ENCODE results near the gene TEX53.

Gene TEX53

GRCh38 chr9:114694146-114694545 lies 36.5 kb upstream of the TEX53 start:
- H3K27ac ChIP-seq, result no peak overlapping the region
- TF ChIP-seq, protein P1, sequence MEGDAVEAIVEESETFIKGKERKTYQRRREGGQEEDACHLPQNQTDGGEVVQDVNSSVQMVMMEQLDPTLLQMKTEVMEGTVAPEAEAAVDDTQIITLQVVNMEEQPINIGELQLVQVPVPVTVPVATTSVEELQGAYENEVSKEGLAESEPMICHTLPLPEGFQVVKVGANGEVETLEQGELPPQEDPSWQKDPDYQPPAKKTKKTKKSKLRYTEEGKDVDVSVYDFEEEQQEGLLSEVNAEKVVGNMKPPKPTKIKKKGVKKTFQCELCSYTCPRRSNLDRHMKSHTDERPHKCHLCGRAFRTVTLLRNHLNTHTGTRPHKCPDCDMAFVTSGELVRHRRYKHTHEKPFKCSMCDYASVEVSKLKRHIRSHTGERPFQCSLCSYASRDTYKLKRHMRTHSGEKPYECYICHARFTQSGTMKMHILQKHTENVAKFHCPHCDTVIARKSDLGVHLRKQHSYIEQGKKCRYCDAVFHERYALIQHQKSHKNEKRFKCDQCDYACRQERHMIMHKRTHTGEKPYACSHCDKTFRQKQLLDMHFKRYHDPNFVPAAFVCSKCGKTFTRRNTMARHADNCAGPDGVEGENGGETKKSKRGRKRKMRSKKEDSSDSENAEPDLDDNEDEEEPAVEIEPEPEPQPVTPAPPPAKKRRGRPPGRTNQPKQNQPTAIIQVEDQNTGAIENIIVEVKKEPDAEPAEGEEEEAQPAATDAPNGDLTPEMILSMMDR (conservative IDR thresholded peaks at IDR 0.05), result no peak
- TF ChIP-seq ZFX (IDR thresholded peaks at IDR 0.05), result no peak

DNA sequence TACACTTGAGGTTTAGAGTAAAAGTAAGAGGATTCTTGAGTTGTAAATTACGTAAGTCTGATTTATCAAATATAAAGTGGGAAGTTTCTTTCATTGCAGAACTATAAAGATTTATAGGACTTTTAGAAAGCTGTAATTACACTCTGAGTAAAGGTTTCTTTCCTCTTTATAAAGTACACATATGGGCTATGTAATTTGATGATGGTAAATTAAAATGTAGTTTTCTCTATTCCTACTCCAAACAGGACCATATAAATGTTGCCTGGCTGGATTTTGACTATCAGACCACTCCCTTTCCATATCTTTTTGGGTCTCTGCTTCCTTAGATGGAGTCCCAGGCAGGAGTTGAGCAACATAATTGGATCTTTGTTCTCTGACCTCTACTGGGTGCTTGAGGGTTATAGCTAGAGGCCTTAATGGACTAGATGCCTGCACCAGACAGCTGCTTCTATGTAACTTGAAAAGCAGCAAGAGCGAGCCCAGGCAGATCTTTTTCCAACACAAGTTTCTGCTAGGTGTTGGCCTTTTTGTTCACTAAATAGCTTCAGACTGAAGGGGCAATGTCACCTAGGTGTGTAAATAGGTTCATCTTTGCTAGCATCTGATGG lies 35.7 kb upstream of the TEX53 start:
- H3K27ac ChIP-seq, result no peak overlapping the region
- TF ChIP-seq, protein P1 (conservative IDR thresholded peaks at IDR 0.05), result no peak
- TF ChIP-seq ZFX (IDR thresholded peaks at IDR 0.05), result no peak

DNA sequence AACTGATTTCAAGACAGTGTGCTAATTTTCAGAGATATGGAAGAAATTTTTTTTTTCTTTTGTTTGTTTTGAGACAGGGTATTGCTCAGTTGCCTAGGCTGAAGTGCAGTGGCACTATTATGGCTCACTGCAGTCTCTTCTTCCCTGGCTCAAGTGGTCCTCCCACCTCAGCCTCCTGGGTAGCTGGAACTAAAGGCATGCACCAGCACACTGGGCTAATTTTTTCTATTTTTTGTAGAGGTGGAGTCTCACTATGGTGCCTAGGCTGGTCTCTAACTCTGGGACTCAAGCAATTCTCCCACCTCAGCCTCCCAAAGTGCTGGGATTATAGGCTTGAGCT lies 34.3 kb upstream of the TEX53 start:
- H3K27ac ChIP-seq, result no peak overlapping the region
- TF ChIP-seq, protein P1 (conservative IDR thresholded peaks at IDR 0.05), result no peak
- TF ChIP-seq ZFX (IDR thresholded peaks at IDR 0.05), result no peak

GRCh38 chr9:114691046-114691955 lies 33.7 kb upstream of the TEX53 start:
- no peak for TF ChIP-seq ZFX (IDR thresholded peaks at IDR 0.05)
- TF ChIP-seq, protein P1 (conservative IDR thresholded peaks at IDR 0.05), result no peak
- no peak overlapping the region for H3K27ac ChIP-seq

DNA sequence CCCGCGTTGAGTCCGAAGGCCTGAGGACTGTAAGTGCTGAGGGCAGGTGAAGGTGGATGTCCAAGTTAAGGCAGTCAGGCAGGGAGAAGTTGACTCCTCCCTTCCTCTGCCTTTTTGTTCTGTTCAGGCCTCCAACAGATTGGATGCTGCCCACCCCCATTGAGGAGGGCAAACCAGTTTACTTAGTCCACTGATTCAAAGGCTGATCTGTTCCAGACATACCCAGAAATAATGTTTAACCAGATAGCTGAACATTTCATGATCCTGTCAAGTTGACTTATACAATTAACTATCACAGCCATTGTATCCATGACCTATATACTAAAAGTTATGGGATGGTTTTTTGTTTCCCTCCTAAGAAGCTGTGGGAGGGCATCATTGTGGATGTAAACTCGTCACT lies 32.7 kb upstream of the TEX53 start:
- TF ChIP-seq, protein P1 (conservative IDR thresholded peaks at IDR 0.05), result no peak
- no peak for TF ChIP-seq ZFX (IDR thresholded peaks at IDR 0.05)

DNA sequence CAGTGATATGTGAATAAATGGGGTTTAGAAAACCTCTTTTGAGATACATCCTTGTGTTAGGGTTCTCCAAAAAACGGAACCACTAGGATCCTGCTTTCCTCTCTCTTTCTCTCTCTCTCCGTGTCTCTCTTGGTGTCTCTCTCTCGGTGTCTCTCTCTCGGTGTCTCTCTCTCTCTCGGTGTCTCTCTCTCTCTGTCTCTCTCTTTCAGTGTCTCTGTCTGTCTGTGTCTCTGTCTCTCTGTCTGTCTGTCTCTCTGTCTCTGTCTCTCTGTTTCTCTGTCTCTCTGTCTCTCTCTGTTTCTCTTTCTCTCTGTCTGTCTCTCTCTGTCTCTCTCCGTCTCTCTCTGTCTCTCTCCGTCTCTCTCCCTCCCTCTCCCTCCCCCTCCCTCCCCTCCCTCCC lies 32.2 kb upstream of the TEX53 start:
- no peak overlapping the region for H3K27ac ChIP-seq
- no peak for TF ChIP-seq ZFX (IDR thresholded peaks at IDR 0.05)
- TF ChIP-seq, protein P1 (conservative IDR thresholded peaks at IDR 0.05), result no peak

More for the DNA sequence above, 32.7 kb upstream of the TEX53 start:
- H3K27ac ChIP-seq, result no peak overlapping the region

- no peak overlapping the region for H3K27ac ChIP-seq
- TF ChIP-seq, protein P1 (conservative IDR thresholded peaks at IDR 0.05), result no peak
- no peak for TF ChIP-seq ZFX (IDR thresholded peaks at IDR 0.05)
Measured at GRCh38 chr9:114688909-114689610, 31.5 kb upstream of the TEX53 start.

Measured in C4-2B (cell line).